ENCODE results near the gene APBA2.

The APBA2 gene

DNA sequence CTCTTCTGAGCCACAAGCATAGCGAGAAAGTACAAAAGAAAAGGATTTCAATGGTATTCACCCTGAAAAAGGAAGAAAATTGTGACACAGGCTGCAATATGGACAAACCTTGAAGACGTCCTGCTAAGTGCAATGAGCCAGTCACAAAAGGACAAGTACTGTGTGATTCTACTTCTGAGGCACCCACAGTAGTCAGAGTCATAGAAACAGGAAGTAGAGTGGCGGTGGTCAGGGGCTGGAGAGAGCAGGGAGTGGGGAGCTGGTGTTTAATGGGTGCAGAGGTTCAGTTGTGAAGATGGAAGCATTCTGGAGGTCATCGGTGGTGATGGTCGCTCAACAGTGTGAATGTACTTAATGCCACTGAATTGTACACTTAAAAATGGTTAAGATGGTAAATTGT lies 180.5 kb downstream of the APBA2 start:
- Histone ChIP-seq H3K4me1 (ENCODE audit: control insufficient read depth, insufficient read depth, low read length) (peaks cover 5% of the 10 kb centered on the region), H3K36me3 (ENCODE audit: control insufficient read depth, insufficient read depth, low read length) (no peaks in the 10 kb centered on the region), H3K27ac (ENCODE audit: low read length) (no peak overlapping the region), H3K27me3 (ENCODE audit: control insufficient read depth, insufficient read depth, low read length) (no peaks in the 10 kb centered on the region), H3K4me3 (ENCODE audit: low read length) (no peak overlapping the region), H3K9me3 (ENCODE audit: control insufficient read depth, insufficient read depth, low read length) (no peaks in the 10 kb centered on the region)
- no CpG with 5 or more reads among the region's 5 CpGs for WGBS (ENCODE audit: insufficient coverage, insufficient read length)
- DNase-seq (ENCODE audit: low read depth, low spot score), result no peak

DNA sequence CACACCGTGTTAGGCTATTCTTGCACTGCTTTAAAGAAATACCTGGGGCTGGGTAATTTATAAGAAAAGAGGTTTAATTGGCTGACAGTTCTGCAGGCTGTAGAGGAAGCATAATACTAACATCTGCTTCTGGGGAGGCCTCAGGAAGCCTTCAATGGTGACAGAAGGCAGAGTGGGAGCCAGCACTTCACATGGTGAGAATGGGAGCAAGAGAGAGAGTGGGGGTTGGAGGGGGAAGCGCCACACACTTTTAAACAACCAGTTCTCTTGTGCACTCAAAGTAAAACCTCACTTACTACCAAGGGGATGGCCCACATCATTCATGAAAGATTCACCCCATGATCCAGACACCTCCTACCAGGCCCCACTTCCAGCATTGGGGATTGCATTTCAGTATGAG lies 181.1 kb downstream of the APBA2 start:
- H3K36me3 ChIP-seq (ENCODE audit: control insufficient read depth, insufficient read depth, low read length), result no peaks in the 10 kb centered on the region
- DNase-seq (ENCODE audit: low read depth, low spot score), result no peak
- no CpG with 5 or more reads among the region's 2 CpGs for WGBS (ENCODE audit: insufficient coverage, insufficient read length)
- no peak overlapping the region for H3K4me3 ChIP-seq (ENCODE audit: low read length)
- H3K27ac ChIP-seq (ENCODE audit: low read length), result no peak overlapping the region
- H3K4me1 ChIP-seq (ENCODE audit: control insufficient read depth, insufficient read depth, low read length), result peaks cover 5% of the 10 kb centered on the region
- no peaks in the 10 kb centered on the region for H3K27me3 ChIP-seq (ENCODE audit: control insufficient read depth, insufficient read depth, low read length)
- no peaks in the 10 kb centered on the region for H3K9me3 ChIP-seq (ENCODE audit: control insufficient read depth, insufficient read depth, low read length)

DNA sequence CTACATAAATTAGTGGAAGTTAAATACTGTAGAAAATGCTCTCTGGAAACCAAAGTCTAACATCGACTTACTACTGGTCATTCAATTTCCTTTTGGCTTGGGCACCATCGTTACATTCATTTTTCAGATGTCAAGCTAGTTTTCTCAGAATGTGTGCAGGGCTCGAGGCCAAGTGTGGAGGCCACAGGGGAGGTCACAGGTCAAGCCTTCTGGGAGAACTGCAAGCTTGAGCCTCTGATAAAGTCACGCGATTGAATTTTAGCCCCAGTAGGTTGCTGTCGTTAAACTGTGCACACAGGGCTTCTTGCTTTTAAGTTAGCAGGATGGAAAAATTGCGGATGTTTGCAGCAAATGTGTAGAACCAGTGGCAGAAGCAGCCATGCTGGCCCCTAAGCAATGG lies 182.2 kb downstream of the APBA2 start:
- Histone ChIP-seq H3K9me3 (ENCODE audit: control insufficient read depth, insufficient read depth, low read length) (no peaks in the 10 kb centered on the region), H3K27ac (ENCODE audit: low read length) (no peak overlapping the region), H3K4me1 (ENCODE audit: control insufficient read depth, insufficient read depth, low read length) (peaks cover 5% of the 10 kb centered on the region), H3K36me3 (ENCODE audit: control insufficient read depth, insufficient read depth, low read length) (no peaks in the 10 kb centered on the region), H3K27me3 (ENCODE audit: control insufficient read depth, insufficient read depth, low read length) (no peaks in the 10 kb centered on the region), H3K4me3 (ENCODE audit: low read length) (no peak overlapping the region)
- no peak for DNase-seq (ENCODE audit: low read depth, low spot score)
- WGBS (ENCODE audit: insufficient coverage, insufficient read length), result no CpG with 5 or more reads among the region's 7 CpGs

DNA sequence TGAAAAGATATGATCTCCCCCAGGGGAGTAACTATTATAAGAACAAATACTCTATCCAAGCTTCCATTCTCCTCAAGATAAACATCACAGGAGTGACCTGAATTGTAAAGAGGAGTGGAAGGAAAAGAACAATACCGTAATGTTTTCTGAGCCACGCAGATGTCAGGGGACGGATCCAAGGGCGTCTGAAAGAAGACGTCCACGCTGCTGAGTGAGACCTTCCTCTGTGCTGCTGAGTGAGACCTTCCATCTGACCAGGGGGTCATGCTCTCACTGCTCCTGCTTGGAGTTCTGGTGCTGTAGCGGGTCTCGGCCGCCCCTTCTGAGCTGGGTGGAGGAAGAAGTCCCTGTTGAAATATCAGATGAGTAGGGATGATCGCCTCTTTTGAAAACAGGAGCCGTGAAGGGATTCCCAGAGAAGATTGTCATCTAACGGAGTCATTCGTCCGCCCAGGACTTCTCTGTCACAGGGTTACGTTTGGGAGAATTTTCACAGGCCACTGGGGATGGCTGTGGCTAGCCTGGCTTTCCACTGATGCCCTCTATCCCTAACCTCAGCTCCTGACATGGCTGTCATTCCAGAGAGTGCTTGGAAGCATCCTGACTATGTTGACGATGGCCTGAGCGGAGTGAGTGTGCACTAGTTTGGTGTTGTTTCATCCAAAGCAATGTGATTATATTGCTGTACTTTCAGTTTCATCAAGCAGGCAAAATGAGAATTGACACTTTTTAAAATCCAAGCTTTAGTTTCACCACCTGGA lies 184.9 kb downstream of the APBA2 start:
- Histone ChIP-seq H3K27me3 (ENCODE audit: control insufficient read depth, insufficient read depth, low read length) (no peaks in the 10 kb centered on the region), H3K27ac (ENCODE audit: low read length) (no peak overlapping the region), H3K9me3 (ENCODE audit: control insufficient read depth, insufficient read depth, low read length) (no peaks in the 10 kb centered on the region), H3K4me3 (ENCODE audit: low read length) (no peak overlapping the region), H3K4me1 (ENCODE audit: control insufficient read depth, insufficient read depth, low read length) (peaks cover 2% of the 10 kb centered on the region; the same call in 1 of the 2 replicates), H3K36me3 (ENCODE audit: control insufficient read depth, insufficient read depth, low read length) (no peaks in the 10 kb centered on the region)
- no CpG with 5 or more reads among the region's 17 CpGs for WGBS (ENCODE audit: insufficient coverage, insufficient read length)
- DNase-seq (ENCODE audit: low read depth, low spot score), result no peak

DNA sequence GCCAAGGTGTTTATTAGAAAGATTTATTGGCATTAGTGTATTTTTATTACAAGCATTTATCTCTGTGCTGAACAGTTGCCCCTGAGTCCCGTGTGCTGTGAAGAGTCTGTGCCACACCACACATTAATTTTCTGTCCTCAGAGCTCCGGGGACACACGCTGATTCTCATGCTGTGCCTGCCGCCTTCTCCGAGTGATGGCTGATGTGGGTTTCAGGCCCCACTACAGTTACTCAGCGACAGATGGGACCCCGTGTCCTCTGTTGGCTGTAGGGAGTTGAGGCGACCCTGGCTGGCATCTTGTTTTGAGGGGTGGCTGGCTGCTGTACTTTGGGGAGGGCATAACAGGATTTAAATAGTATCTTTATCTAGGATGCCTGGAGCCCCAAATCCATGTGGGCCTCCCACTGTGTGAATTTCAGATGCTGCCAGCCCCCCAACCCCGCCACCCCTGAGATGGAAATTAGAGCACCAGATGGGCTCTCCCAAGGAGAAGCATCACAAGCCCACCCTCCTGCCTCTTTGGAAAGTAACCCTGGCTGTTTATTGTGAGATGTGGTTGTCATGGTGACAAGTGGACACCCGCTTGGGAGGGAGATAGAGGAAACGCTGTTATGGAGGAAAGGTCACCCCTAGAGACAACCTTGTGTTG lies 185.6 kb downstream of the APBA2 start:
- no peaks in the 10 kb centered on the region for H3K36me3 ChIP-seq (ENCODE audit: control insufficient read depth, insufficient read depth, low read length)
- no peaks in the 10 kb centered on the region for H3K9me3 ChIP-seq (ENCODE audit: control insufficient read depth, insufficient read depth, low read length)
- no peaks in the 10 kb centered on the region for H3K27me3 ChIP-seq (ENCODE audit: control insufficient read depth, insufficient read depth, low read length)
- H3K4me3 ChIP-seq (ENCODE audit: low read length), result no peak overlapping the region
- WGBS (ENCODE audit: insufficient coverage, insufficient read length), result no CpG with 5 or more reads among the region's 11 CpGs
- no peak overlapping the region for H3K27ac ChIP-seq (ENCODE audit: low read length)
- no peaks in the 10 kb centered on the region for H3K4me1 ChIP-seq (ENCODE audit: control insufficient read depth, insufficient read depth, low read length)
- DNase-seq (ENCODE audit: low read depth, low spot score), result no peak

DNA sequence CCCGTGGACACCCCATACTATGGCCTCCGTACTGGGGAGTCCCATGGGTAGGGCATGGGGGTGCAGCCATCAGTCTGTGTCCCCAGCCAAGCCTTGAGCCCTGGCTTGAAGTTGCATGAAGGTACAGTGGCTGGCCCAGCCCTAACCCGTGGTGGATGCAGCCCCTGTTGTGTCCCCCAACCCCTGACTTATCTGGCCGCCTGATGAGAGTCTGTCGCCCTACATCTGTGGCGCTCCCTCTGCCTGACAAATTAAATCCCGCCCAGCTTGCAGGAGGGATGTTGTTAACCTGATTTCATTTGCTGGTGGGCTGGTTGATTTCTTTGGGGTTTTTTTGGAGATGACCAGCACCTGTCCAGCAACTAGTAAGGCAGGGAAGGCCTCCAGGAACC lies 186.1 kb downstream of the APBA2 start:
- Histone ChIP-seq H3K9me3 (ENCODE audit: control insufficient read depth, insufficient read depth, low read length) (no peaks in the 10 kb centered on the region), H3K4me3 (ENCODE audit: low read length) (no peak overlapping the region), H3K36me3 (ENCODE audit: control insufficient read depth, insufficient read depth, low read length) (no peaks in the 10 kb centered on the region), H3K27ac (ENCODE audit: low read length) (no peak overlapping the region), H3K4me1 (ENCODE audit: control insufficient read depth, insufficient read depth, low read length) (no peaks in the 10 kb centered on the region), H3K27me3 (ENCODE audit: control insufficient read depth, insufficient read depth, low read length) (no peaks in the 10 kb centered on the region)
- no peak for DNase-seq (ENCODE audit: low read depth, low spot score)
- WGBS (ENCODE audit: insufficient coverage, insufficient read length), result no CpG with 5 or more reads among the region's 7 CpGs

GRCh38 chr15:29072444-29072843 lies 186.7 kb downstream of the APBA2 start:
- WGBS (ENCODE audit: insufficient coverage, insufficient read length), result no CpG with 5 or more reads among the region's 5 CpGs
- no peak for DNase-seq (ENCODE audit: low read depth, low spot score)
- no peaks in the 10 kb centered on the region for H3K27me3 ChIP-seq (ENCODE audit: control insufficient read depth, insufficient read depth, low read length)
- H3K27ac ChIP-seq (ENCODE audit: low read length), result no peak overlapping the region
- no peak overlapping the region for H3K4me3 ChIP-seq (ENCODE audit: low read length)
- H3K4me1 ChIP-seq (ENCODE audit: control insufficient read depth, insufficient read depth, low read length), result no peaks in the 10 kb centered on the region
- no peaks in the 10 kb centered on the region for H3K36me3 ChIP-seq (ENCODE audit: control insufficient read depth, insufficient read depth, low read length)
- no peaks in the 10 kb centered on the region for H3K9me3 ChIP-seq (ENCODE audit: control insufficient read depth, insufficient read depth, low read length)

DNA sequence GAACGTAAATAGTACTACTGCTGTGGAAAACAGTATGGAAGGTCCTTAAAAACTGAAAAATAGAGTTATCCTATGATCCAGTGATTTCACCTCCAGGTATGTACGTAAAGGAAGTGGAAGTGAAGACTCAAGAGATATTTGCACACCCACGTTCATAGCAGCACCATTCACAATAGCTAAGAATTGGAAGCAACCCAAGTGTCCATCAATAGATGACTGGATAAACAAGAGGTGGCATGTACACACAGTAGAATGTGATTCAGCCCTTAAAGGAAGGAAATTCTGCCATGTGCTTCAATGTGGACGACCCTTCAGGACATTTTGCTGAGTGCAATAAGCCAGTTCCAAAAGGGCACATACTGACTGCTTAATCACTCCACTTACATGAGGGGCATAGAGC lies 188.3 kb downstream of the APBA2 start:
- H3K9me3 ChIP-seq (ENCODE audit: control insufficient read depth, insufficient read depth, low read length), result no peaks in the 10 kb centered on the region
- no peak overlapping the region for H3K4me3 ChIP-seq (ENCODE audit: low read length)
- H3K4me1 ChIP-seq (ENCODE audit: control insufficient read depth, insufficient read depth, low read length), result no peaks in the 10 kb centered on the region
- no peak for DNase-seq (ENCODE audit: low read depth, low spot score)
- H3K36me3 ChIP-seq (ENCODE audit: control insufficient read depth, insufficient read depth, low read length), result no peaks in the 10 kb centered on the region
- H3K27me3 ChIP-seq (ENCODE audit: control insufficient read depth, insufficient read depth, low read length), result no peaks in the 10 kb centered on the region
- H3K27ac ChIP-seq (ENCODE audit: low read length), result no peak overlapping the region
- WGBS (ENCODE audit: insufficient coverage, insufficient read length), result no CpG with 5 or more reads among the region's 4 CpGs

GRCh38 chr15:29078541-29078940 lies 192.8 kb downstream of the APBA2 start:
- no peak overlapping the region for H3K4me3 ChIP-seq (ENCODE audit: low read length)
- no peaks in the 10 kb centered on the region for H3K4me1 ChIP-seq (ENCODE audit: control insufficient read depth, insufficient read depth, low read length)
- no peak overlapping the region for H3K27ac ChIP-seq (ENCODE audit: low read length)
- H3K36me3 ChIP-seq (ENCODE audit: control insufficient read depth, insufficient read depth, low read length), result no peaks in the 10 kb centered on the region
- no peaks in the 10 kb centered on the region for H3K9me3 ChIP-seq (ENCODE audit: control insufficient read depth, insufficient read depth, low read length)
- no CpG with 5 or more reads among the region's 10 CpGs for WGBS (ENCODE audit: insufficient coverage, insufficient read length)
- no peak for DNase-seq (ENCODE audit: low read depth, low spot score)
- H3K27me3 ChIP-seq (ENCODE audit: control insufficient read depth, insufficient read depth, low read length), result no peaks in the 10 kb centered on the region

GRCh38 chr15:29079479-29079878 lies 193.7 kb downstream of the APBA2 start:
- no peaks in the 10 kb centered on the region for H3K4me1 ChIP-seq (ENCODE audit: control insufficient read depth, insufficient read depth, low read length)
- no peaks in the 10 kb centered on the region for H3K36me3 ChIP-seq (ENCODE audit: control insufficient read depth, insufficient read depth, low read length)
- H3K4me3 ChIP-seq (ENCODE audit: low read length), result no peak overlapping the region
- H3K9me3 ChIP-seq (ENCODE audit: control insufficient read depth, insufficient read depth, low read length), result no peaks in the 10 kb centered on the region
- H3K27ac ChIP-seq (ENCODE audit: low read length), result no peak overlapping the region
- no peak for DNase-seq (ENCODE audit: low read depth, low spot score)
- WGBS (ENCODE audit: insufficient coverage, insufficient read length), result no CpG with 5 or more reads among the region's 5 CpGs
- H3K27me3 ChIP-seq (ENCODE audit: control insufficient read depth, insufficient read depth, low read length), result no peaks in the 10 kb centered on the region

DNA sequence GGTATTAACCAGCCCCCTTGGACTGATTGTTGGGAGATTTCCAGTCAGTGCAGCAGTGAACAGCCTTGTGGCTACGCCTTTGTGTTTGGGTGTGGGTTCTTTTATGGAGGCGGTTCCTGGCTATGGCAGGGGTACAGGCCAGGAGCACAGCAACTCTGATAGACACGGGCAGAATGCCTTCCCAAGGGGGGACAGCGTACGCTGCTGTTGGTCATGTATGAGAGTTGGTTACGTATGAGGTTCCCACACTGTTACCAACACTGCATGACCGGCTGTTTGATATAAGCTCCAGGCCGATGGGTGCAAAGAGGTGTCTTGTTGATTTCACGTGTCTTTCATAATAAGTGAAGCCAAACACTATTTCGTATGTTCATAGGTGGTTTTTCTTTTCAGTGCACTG lies 196.0 kb downstream of the APBA2 start:
- Histone ChIP-seq H3K4me3 (ENCODE audit: low read length) (no peak overlapping the region), H3K36me3 (ENCODE audit: control insufficient read depth, insufficient read depth, low read length) (no peaks in the 10 kb centered on the region), H3K27ac (ENCODE audit: low read length) (no peak overlapping the region), H3K9me3 (ENCODE audit: control insufficient read depth, insufficient read depth, low read length) (no peaks in the 10 kb centered on the region), H3K27me3 (ENCODE audit: control insufficient read depth, insufficient read depth, low read length) (no peaks in the 10 kb centered on the region), H3K4me1 (ENCODE audit: control insufficient read depth, insufficient read depth, low read length) (no peaks in the 10 kb centered on the region)
- no peak for DNase-seq (ENCODE audit: low read depth, low spot score)
- no CpG with 5 or more reads among the region's 10 CpGs for WGBS (ENCODE audit: insufficient coverage, insufficient read length)

Data from iPS DF 6.9 (cell line).